ENCODE measurements around the gene ELOF1. TPM values are rescaled to one million over a fixed set of nuclear protein-coding genes. Genes with fewer than 3 reads are reported as not detected.

The ELOF1 gene
- total and polyA plus RNA-seq, 2 of the 13 experiments (the other 11 are each of a cell fraction or from before 2014, with no cell fraction given) = 14.5 to 43.2 TPM

DNA sequence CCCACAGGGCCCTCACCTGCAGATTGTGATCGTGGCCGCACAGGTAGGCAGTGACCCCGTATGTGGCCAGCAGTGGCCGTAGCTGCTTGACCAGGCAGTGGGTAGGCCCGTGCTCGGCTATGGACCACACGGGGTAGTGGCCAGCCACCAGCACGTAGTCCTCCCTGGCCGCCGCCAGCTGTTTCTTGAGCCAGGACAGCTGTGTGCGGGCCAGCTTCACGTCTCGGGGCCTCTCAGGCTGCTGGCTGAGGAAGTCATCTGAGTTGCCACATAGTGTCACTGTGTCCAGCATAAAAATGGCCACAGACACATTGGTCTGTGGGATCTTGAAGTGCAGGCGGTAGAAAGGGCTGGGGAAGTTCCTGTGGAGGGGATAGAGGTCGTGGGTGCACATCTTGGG is 17.2 kb upstream of the ELOF1 start:
- no peak for ATAC-seq
- in situ Hi-C loops (cut with HindIII; ENCODE audit: extremely low pct_ligation_motif_present, low pct_unique_long_range_greater_than_20kb) = no loop called here
- Histone ChIP-seq H3K27me3 (ENCODE audit: control insufficient read depth in 1 of 2, insufficient read depth in 2 of 2, low read length in 2 of 2) (no peaks in the 10 kb centered on the region), H2AFZ (ENCODE audit: low read length) (no peak overlapping the region), H3K4me1 (ENCODE audit: insufficient read depth, low read length) (peaks cover 17% of the 10 kb centered on the region), H3K4me3 (replicated peaks in 1 of 3; ENCODE audit: insufficient read depth in 1 of 3, low read depth in 2 of 3, low read length in 3 of 3) (no peak overlapping the region), H3K79me2 (ENCODE audit: insufficient read depth, low read length) (no peaks in the 10 kb centered on the region), H3K4me2 (ENCODE audit: low read depth, low read length) (no peak overlapping the region), H3K36me3 (replicated peaks in 1 of 2; ENCODE audit: control insufficient read depth in 1 of 2, insufficient read depth in 2 of 2, low read length in 2 of 2) (no peaks in the 10 kb centered on the region), H3K9me3 (ENCODE audit: low read length) (no peaks in the 10 kb centered on the region), H3K9ac (ENCODE audit: insufficient read depth, low read depth, low read length) (no peak overlapping the region), H4K20me1 (ENCODE audit: insufficient read depth, low read length) (no peaks in the 10 kb centered on the region), H3K27ac (ENCODE audit: extremely low read length, insufficient read depth, low read length) (no peak overlapping the region)
- no peak for DNase-seq (ENCODE audit: low spot score)
- BruUV-seq (replicated peaks) = no TSS peak
- TF ChIP-seq, protein P1, sequence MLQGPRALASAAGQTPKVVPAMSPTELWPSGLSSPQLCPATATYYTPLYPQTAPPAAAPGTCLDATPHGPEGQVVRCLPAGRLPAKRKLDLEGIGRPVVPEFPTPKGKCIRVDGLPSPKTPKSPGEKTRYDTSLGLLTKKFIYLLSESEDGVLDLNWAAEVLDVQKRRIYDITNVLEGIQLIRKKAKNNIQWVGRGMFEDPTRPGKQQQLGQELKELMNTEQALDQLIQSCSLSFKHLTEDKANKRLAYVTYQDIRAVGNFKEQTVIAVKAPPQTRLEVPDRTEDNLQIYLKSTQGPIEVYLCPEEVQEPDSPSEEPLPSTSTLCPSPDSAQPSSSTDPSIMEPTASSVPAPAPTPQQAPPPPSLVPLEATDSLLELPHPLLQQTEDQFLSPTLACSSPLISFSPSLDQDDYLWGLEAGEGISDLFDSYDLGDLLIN (CRISPR knock-in tag; IDR thresholded peaks at IDR 0.05; ENCODE audit: borderline replicate concordance) = no peak
- TF ChIP-seq MBD4 (IDR thresholded peaks at IDR 0.05; ENCODE audit: borderline replicate concordance, low read length) (no peak), HOXA9 (CRISPR knock-in tag; IDR thresholded peaks at IDR 0.05; ENCODE audit: borderline replicate concordance) (no peak)
- TF ChIP-seq, protein P2, sequence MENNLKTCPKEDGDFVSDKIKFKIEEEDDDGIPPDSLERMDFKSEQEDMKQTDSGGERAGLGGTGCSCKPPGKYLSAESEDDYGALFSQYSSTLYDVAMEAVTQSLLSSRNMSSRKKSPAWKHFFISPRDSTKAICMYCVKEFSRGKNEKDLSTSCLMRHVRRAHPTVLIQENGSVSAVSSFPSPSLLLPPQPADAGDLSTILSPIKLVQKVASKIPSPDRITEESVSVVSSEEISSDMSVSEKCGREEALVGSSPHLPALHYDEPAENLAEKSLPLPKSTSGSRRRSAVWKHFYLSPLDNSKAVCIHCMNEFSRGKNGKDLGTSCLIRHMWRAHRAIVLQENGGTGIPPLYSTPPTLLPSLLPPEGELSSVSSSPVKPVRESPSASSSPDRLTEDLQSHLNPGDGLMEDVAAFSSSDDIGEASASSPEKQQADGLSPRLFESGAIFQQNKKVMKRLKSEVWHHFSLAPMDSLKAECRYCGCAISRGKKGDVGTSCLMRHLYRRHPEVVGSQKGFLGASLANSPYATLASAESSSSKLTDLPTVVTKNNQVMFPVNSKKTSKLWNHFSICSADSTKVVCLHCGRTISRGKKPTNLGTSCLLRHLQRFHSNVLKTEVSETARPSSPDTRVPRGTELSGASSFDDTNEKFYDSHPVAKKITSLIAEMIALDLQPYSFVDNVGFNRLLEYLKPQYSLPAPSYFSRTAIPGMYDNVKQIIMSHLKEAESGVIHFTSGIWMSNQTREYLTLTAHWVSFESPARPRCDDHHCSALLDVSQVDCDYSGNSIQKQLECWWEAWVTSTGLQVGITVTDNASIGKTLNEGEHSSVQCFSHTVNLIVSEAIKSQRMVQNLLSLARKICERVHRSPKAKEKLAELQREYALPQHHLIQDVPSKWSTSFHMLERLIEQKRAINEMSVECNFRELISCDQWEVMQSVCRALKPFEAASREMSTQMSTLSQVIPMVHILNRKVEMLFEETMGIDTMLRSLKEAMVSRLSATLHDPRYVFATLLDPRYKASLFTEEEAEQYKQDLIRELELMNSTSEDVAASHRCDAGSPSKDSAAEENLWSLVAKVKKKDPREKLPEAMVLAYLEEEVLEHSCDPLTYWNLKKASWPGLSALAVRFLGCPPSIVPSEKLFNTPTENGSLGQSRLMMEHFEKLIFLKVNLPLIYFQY (CRISPR knock-in tag; IDR thresholded peaks at IDR 0.05; ENCODE audit: borderline replicate concordance) = no peak
- TF ChIP-seq, protein P3, sequence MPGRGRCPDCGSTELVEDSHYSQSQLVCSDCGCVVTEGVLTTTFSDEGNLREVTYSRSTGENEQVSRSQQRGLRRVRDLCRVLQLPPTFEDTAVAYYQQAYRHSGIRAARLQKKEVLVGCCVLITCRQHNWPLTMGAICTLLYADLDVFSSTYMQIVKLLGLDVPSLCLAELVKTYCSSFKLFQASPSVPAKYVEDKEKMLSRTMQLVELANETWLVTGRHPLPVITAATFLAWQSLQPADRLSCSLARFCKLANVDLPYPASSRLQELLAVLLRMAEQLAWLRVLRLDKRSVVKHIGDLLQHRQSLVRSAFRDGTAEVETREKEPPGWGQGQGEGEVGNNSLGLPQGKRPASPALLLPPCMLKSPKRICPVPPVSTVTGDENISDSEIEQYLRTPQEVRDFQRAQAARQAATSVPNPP (CRISPR knock-in tag; IDR thresholded peaks at IDR 0.05) = no peak
- ChIA-PET POLR2A (interaction anchor here (0.5 to 1.7 kb wide), 3 partner anchors 18 to 201 kb away, joined by 3 to 4 read pairs (median 3); partner anchors contain the start of gene ELOF1), CTCF (ENCODE audit: low intra/inter-chr PET ratio, low total read pairs) (no interaction called here)
- FAIRE-seq = no peak
- WGBS (ENCODE audit: low lambda C conversion rate) = 79% methylated on average over 4 of the region's 15 CpGs
- intact Hi-C loops (cut with micrococcal nuclease; ENCODE audit: unreplicated experiment) = no loop called here
